H1 (cell line): ENCODE results near the gene NUP210L. TPM values are rescaled to one million over a fixed set of nuclear protein-coding genes. Genes with fewer than 3 reads are reported as not detected.
"Not testable (repeated sequence)": the region's sequence is repeated elsewhere in the genome, so short reads cannot be mapped to it uniquely, and the experiment has no call there.

ENCODE experiments used
- CTCF ChIA-PET: fragments of 300-600 bp; sonication (Branson Sonifier 250); formaldehyde crosslinking; loops from one replicate; lab custom pipeline; 2021; ENCODE audit not compliant: partially characterized antibody; lab: Charles Lee
- POLR2A ChIA-PET: fragments of 300-600 bp; sonication (Branson Sonifier 250); formaldehyde crosslinking; loops from one replicate; lab custom pipeline; 2021; ENCODE audit warnings: inconsistent platforms; ENCODE audit not compliant: partially characterized antibody; lab: Charles Lee
- DNase-seq, 2 experiments: peaks; one replicate each; pipeline versions ENCODE4 v3.0.0 to v3.0.0-alpha.2; 2010 to 2022; ENCODE audit warnings: low spot score in 2 of 2, low read depth in 1 of 2, mixed read lengths in 1 of 2
- FAIRE-seq: peaks from 2 replicates; lab custom pipeline; 2011; peaks lifted over from hg19 to GRCh38; lab: Jason Lieb, UNC
- H2AFZ ChIP-seq: 2 replicates; pipeline ENCODE4 v1.8.1; 2012; ENCODE audit warnings: low read length, inconsistent platforms
- H2AK5ac ChIP-seq: 2 replicates; pipeline ENCODE4 v1.6.1; 2013; ENCODE audit warnings: low read depth, low read length
- H2BK120ac ChIP-seq: replicated peaks from 2 replicates; pipeline ENCODE3; 2013; ENCODE audit warnings: low read depth, low read length, inconsistent platforms
- H2BK12ac ChIP-seq: 2 replicates; pipeline ENCODE4 v1.6.1; 2013; ENCODE audit warnings: low read depth, low read length
- H2BK15ac ChIP-seq: 2 replicates; pipeline ENCODE4 v1.6.1; 2013; ENCODE audit warnings: low read length
- H2BK20ac ChIP-seq: 2 replicates; pipeline ENCODE4 v1.6.1; 2013; ENCODE audit warnings: low read length
- H2BK5ac ChIP-seq: 2 replicates; pipeline ENCODE4 v1.6.1; 2013; ENCODE audit warnings: low read depth, low read length
- H3K14ac ChIP-seq: 2 replicates; pipeline ENCODE4 v1.6.1; 2013; ENCODE audit warnings: inconsistent platforms; ENCODE audit not compliant: insufficient read length
- H3K18ac ChIP-seq: 2 replicates; pipeline ENCODE4 v1.6.1; 2013; ENCODE audit warnings: low read length; ENCODE audit errors: extremely low read depth
- H3K23ac ChIP-seq: 2 replicates; pipeline ENCODE4 v1.6.1; 2013; ENCODE audit warnings: inconsistent platforms; ENCODE audit not compliant: insufficient read length
- H3K23me2 ChIP-seq: 2 replicates; pipeline ENCODE4 v1.6.1; 2013; ENCODE audit warnings: low read depth, low read length
- H3K27ac ChIP-seq: 2 replicates; pipeline ENCODE4 v1.6.1; 2011; ENCODE audit warnings: low read depth, low read length, inconsistent platforms
- H3K27me3 ChIP-seq, 4 experiments: replicated peaks in 1 of 4; 1 replicate in 1 of 4; 2 replicates in 3 of 4; pipeline versions ENCODE4 v1.6.1 to v1.8.1; 2011 to 2013; ENCODE audit warnings: low read length in 3 of 4, mild to moderate bottlenecking in 3 of 4, inconsistent platforms in 2 of 4, mixed read lengths in 2 of 4, moderate library complexity in 1 of 4; ENCODE audit not compliant: control insufficient read depth in 3 of 4, insufficient read depth in 3 of 4; ENCODE audit errors: extremely low read depth in 1 of 4
- H3K36me3 ChIP-seq, 4 experiments: 2 replicates each; pipeline versions ENCODE4 v1.6.1 to v1.8.1; 2011 to 2013; ENCODE audit warnings: mild to moderate bottlenecking in 4 of 4, low read length in 3 of 4, moderate library complexity in 2 of 4, control low read depth in 1 of 4, inconsistent platforms in 1 of 4; ENCODE audit not compliant: insufficient read depth in 4 of 4, control insufficient read depth in 2 of 4
- H3K4ac ChIP-seq: replicated peaks from 2 replicates; pipeline ENCODE3; 2013; ENCODE audit warnings: low read length, low read depth, mixed read lengths, inconsistent platforms; ENCODE audit not compliant: insufficient read length
- H3K4me1 ChIP-seq, 4 experiments: replicated peaks in 1 of 4; 1 replicate in 1 of 4; 2 replicates in 3 of 4; pipeline versions ENCODE4 v1.6.1 to v1.8.1; 2011 to 2013; ENCODE audit warnings: low read length in 3 of 4, inconsistent platforms in 2 of 4, mixed read lengths in 1 of 4; ENCODE audit not compliant: insufficient read depth in 4 of 4, control insufficient read depth in 3 of 4
- H3K4me2 ChIP-seq, 2 experiments: 2 replicates each; pipeline versions ENCODE4 v1.6.1 to v1.8.1; 2011 to 2013; ENCODE audit warnings: low read depth in 2 of 2, low read length in 2 of 2, control low read depth in 1 of 2, inconsistent platforms in 1 of 2, mild to moderate bottlenecking in 1 of 2; ENCODE audit not compliant: insufficient read depth in 1 of 2
- H3K4me3 ChIP-seq, 4 experiments: fragments of 200-600, 300-600 bp in 1 of 4; sonication (generic), shearing (Covaris generic), sonication (Bioruptor Twin) in 1 of 4; 2 replicates each; pipeline versions ENCODE4 v1.5.1 to v1.8.1; 2011 to 2016; ENCODE audit warnings: low read length in 4 of 4, low read depth in 3 of 4, control low read depth in 2 of 4, inconsistent platforms in 2 of 4, mild to moderate bottlenecking in 2 of 4, mixed read lengths in 1 of 4, moderate library complexity in 1 of 4; ENCODE audit not compliant: insufficient read depth in 2 of 4; ENCODE audit errors: extremely low read depth in 1 of 4
- H3K56ac ChIP-seq: replicated peaks from 2 replicates; pipeline ENCODE3; 2013; ENCODE audit warnings: low read depth, mild to moderate bottlenecking, mixed read lengths, low read length, inconsistent platforms; ENCODE audit not compliant: insufficient read length
- H3K79me1 ChIP-seq: 2 replicates; pipeline ENCODE4 v1.6.1; 2013; ENCODE audit warnings: low read depth, low read length, control low read depth
- H3K79me2 ChIP-seq, 2 experiments: 2 replicates each; pipeline versions ENCODE4 v1.6.1 to v1.8.1; 2012 to 2013; ENCODE audit warnings: low read length in 2 of 2, mild to moderate bottlenecking in 2 of 2, inconsistent platforms in 1 of 2; ENCODE audit not compliant: insufficient read depth in 2 of 2, control insufficient read depth in 1 of 2
- H3K9ac ChIP-seq, 4 experiments: replicated peaks in 1 of 4; 1 replicate in 1 of 4; 2 replicates in 3 of 4; pipeline versions ENCODE4 v1.6.1 to v1.8.1; 2011 to 2013; ENCODE audit warnings: low read depth in 3 of 4, low read length in 3 of 4, control low read depth in 2 of 4, mild to moderate bottlenecking in 2 of 4, moderate library complexity in 2 of 4, inconsistent platforms in 1 of 4; ENCODE audit errors: extremely low read depth in 1 of 4
- H3K9me3 ChIP-seq, 2 experiments: 2 replicates each; pipeline versions ENCODE4 v1.6.1 to v1.8.1; 2012 to 2013; ENCODE audit warnings: mild to moderate bottlenecking in 2 of 2, moderate library complexity in 2 of 2, control low read depth in 1 of 2, inconsistent platforms in 1 of 2, low read depth in 1 of 2, low read length in 1 of 2, mixed read lengths in 1 of 2; ENCODE audit not compliant: insufficient read depth in 2 of 2
- H4K20me1 ChIP-seq, 2 experiments: replicated peaks in 1 of 2; 2 replicates each; pipeline versions ENCODE3 to v1.8.1; 2011 to 2013; ENCODE audit warnings: inconsistent platforms in 2 of 2, low read length in 2 of 2, mild to moderate bottlenecking in 1 of 2; ENCODE audit not compliant: insufficient read depth in 2 of 2, control insufficient read depth in 1 of 2
- H4K5ac ChIP-seq: 2 replicates; pipeline ENCODE4 v1.6.1; 2013; ENCODE audit warnings: low read length, low read depth, mixed read lengths, inconsistent platforms; ENCODE audit not compliant: insufficient read length
- H4K8ac ChIP-seq: 2 replicates; pipeline ENCODE4 v1.8.0; 2013; ENCODE audit warnings: mild to moderate bottlenecking, moderate library complexity, low read length, inconsistent platforms; ENCODE audit not compliant: insufficient read depth; ENCODE audit errors: extremely low read depth
- H4K91ac ChIP-seq: replicated peaks from 2 replicates; pipeline ENCODE3; 2013; ENCODE audit warnings: low read length, mixed read lengths, inconsistent platforms; ENCODE audit not compliant: insufficient read length
- ASH2L ChIP-seq: fragments of 200-600, 300-600 bp; sonication (generic); IDR thresholded peaks from one replicate; pipeline ENCODE4 v1.7.1; 2017; ENCODE audit warnings: low read length
- ATF2 ChIP-seq: IDR thresholded peaks from 2 replicates; pipeline ENCODE4 v1.6.1; 2012; ENCODE audit warnings: low read length, inconsistent platforms
- JUN ChIP-seq: IDR thresholded peaks from 2 replicates; pipeline ENCODE4 v1.6.1; 2011; ENCODE audit warnings: low read depth, mild to moderate bottlenecking, improper control_type of control experiment, low read length
- KDM4A ChIP-seq: IDR thresholded peaks from one replicate; pipeline ENCODE4 v1.7.1; 2012; ENCODE audit warnings: low read depth, mild to moderate bottlenecking, moderate library complexity, low read length, inconsistent platforms; ENCODE audit not compliant: severe bottlenecking
- PHF8 ChIP-seq: fragments of 200-600 bp; sonication (generic); conservative IDR thresholded peaks from 2 replicates; pipeline ENCODE4 v1.7.1; 2012; ENCODE audit warnings: low read depth, mild to moderate bottlenecking, inconsistent platforms, low read length, moderate library complexity
- RAD21 ChIP-seq, 2 experiments: IDR thresholded peaks in 1 of 2; conservative IDR thresholded peaks in 1 of 2; 2 replicates each; pipeline ENCODE4 v1.6.1; 2011; ENCODE audit warnings: low read depth in 2 of 2, low read length in 2 of 2, improper control_type of control experiment in 1 of 2, inconsistent platforms in 1 of 2, mild to moderate bottlenecking in 1 of 2, moderate library complexity in 1 of 2
- SIRT6 ChIP-seq: IDR thresholded peaks from one replicate; pipeline ENCODE4 v1.7.1; 2012; ENCODE audit warnings: low read length, inconsistent platforms
- TAF1 ChIP-seq: IDR thresholded peaks from 2 replicates; pipeline ENCODE4 v1.6.1; 2011; ENCODE audit warnings: mild to moderate bottlenecking, low read depth, low read length
- WGBS, 2 experiments: shearing (Covaris generic) in 1 of 2; methylation state at CpG; one replicate each; pipeline versions ENCODE4 v1.1.6 to v1.1.7; 2013 to 2015; ENCODE audit warnings: low lambda C conversion rate in 2 of 2, mixed read lengths in 2 of 2, inconsistent platforms in 1 of 2, low coverage in 1 of 2, missing lambda C conversion rate in 1 of 2; ENCODE audit not compliant: insufficient replicate concordance in 2 of 2, insufficient coverage in 1 of 2, insufficient read length in 1 of 2; ENCODE audit errors: extremely low coverage in 1 of 2, missing lambda C conversion rate in 1 of 2; 5-methylcytosine and 5-hydroxymethylcytosine counted together
- polyA plus RNA-seq, 7 experiments: library from polyadenylated mRNA; depleted of rRNA in 3 of 7; stranded (reverse) in 5 of 7; unstranded in 2 of 7; fragments of >200 nt in 5 of 7; fragments of 200-250 nt in 2 of 7; gene quantifications; 1 replicate in 5 of 7; 2 replicates in 1 of 7; 4 replicates in 1 of 7; pipeline versions ENCODE4 v1.2.1 to v1.2.3, GENCODE V29; 2011 to 2013; ENCODE audit warnings: missing spikeins in 2 of 7, mixed read lengths in 2 of 7
- total RNA-seq: library from RNA; stranded (reverse); fragmentation: NEBNext Ultra II Directional; extraction: Animal tissue kit (Norgen Biotek cat#: 25700); gene quantifications from 2 replicates; pipeline ENCODE4 v1.2.1, GENCODE V29; 2021
- TF ChIP-seq, protein P1 (sequence below): IDR thresholded peaks from 2 replicates; pipeline ENCODE4 v1.6.1; 2011; ENCODE audit warnings: low read length, improper control_type of control experiment

The NUP210L gene
- total and polyA plus RNA-seq, 2 of the 8 experiments (the other 6 are each of a cell fraction or from before 2014, with no cell fraction given) = not detected

DNA sequence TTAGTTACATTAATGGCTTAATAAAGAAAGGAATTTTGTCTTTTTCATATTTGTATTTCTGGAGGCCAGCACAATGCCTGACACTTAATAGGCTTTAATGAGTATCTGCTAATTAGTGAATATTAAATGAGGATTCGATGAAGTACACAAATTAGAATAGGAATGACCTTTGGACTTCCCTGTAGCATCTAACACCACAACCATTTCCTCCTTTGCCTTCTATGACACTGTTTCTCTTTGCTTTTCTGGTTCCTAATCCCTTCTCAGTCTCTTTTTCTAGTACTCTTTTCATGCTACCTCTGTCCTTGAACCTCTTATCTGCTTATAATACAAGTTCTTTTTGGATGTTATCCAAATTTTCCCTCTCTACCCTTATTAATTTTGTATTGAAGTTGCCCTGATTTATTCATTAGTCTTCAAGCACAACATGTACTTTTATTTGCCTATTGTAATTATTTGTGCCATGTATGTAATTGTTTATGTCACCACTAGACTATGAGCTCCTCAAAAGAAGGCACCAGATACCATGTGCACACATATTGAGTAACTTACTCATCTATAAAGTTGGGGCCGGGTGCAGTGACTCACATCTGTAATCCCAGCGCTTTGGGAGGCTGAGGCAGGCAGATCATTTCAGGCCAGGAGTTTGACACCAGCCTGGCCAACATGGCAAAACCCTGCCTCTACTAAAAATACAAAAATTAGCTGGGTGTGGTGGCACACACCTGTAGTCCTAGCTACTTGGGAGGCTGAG, 140.5 kb downstream of the NUP210L start (continued):
- TF ChIP-seq RAD21 (IDR thresholded peaks at IDR 0.05 in 1 of 2, conservative IDR thresholded peaks at IDR 0.05 in 1 of 2; ENCODE audit: low read depth in 2 of 2, low read length in 2 of 2) (no peak), TAF1 (no peak), KDM4A (no peak), PHF8 (no peak), SIRT6 (no peak), ASH2L (no peak), JUN (no peak), ATF2 (no peak)
- TF ChIP-seq, protein P1, sequence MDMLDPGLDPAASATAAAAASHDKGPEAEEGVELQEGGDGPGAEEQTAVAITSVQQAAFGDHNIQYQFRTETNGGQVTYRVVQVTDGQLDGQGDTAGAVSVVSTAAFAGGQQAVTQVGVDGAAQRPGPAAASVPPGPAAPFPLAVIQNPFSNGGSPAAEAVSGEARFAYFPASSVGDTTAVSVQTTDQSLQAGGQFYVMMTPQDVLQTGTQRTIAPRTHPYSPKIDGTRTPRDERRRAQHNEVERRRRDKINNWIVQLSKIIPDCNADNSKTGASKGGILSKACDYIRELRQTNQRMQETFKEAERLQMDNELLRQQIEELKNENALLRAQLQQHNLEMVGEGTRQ = no peak

- not testable (repeated sequence) for H2BK20ac ChIP-seq, H3K23ac ChIP-seq, FAIRE-seq, H4K91ac ChIP-seq, H4K20me1 ChIP-seq, H3K18ac ChIP-seq, H3K4me1 ChIP-seq, H3K9ac ChIP-seq, H3K23me2 ChIP-seq, H3K4me3 ChIP-seq, H3K4me2 ChIP-seq, H3K9me3 ChIP-seq, H2AK5ac ChIP-seq, H3K79me1 ChIP-seq, H2AFZ ChIP-seq, H3K79me2 ChIP-seq, H3K4ac ChIP-seq, H3K36me3 ChIP-seq, H3K27ac ChIP-seq, H2BK120ac ChIP-seq, H3K27me3 ChIP-seq, H2BK5ac ChIP-seq, H3K56ac ChIP-seq, H2BK12ac ChIP-seq, H4K5ac ChIP-seq, H3K14ac ChIP-seq, H2BK15ac ChIP-seq, DNase-seq, H4K8ac ChIP-seq
- POLR2A ChIA-PET = interaction anchor here (0.6 to 1.9 kb wide), 3 partner anchors 14 to 35 kb away, joined by 3 to 13 read pairs (median 3); partner anchors contain the start of genes JTB and RPS27
- CTCF ChIA-PET = interaction anchor here (0.7 kb wide), 1 partner anchor 179 kb away, joined by 3 read pairs; no protein-coding TSS in a partner anchor
- WGBS, 2 experiments = 96% methylated on average over 14 of the region's 14 CpGs; no CpG with 5 or more reads in 1 of the 2 experiments
These were observed 142.3 kb downstream of the NUP210L start for GRCh38 chr1:154012543-154012942.
